IMR-90 (cell line): ENCODE data around the gene TFEB. TPM values are rescaled to one million over a fixed set of nuclear protein-coding genes. Genes with fewer than 3 reads are reported as not detected.

ENCODE experiments used
- ATAC-seq: fragments of 200-7000 bp; cut with Tn5 transposase; 2 replicates; pipeline ENCODE4 v1.9.1; 2020; ENCODE audit warnings: low read depth, mild to moderate bottlenecking, moderate library complexity
- BruUV-seq: library from RNA; stranded (reverse); fragments of 400-500 nt; replicated peaks from 2 replicates; lab custom pipeline; 2021; lab: Mats Ljungman, UMichigan
- CTCF ChIA-PET: fragments of 300-600 bp; formaldehyde crosslinking; extraction: SDS; loops from one replicate; lab custom pipeline; 2021; ENCODE audit warnings: antibody characterized with exemption; lab: Yijun Ruan, JAX
- POLR2A ChIA-PET: fragments of 300-600 bp; sonication (Branson Sonifier 250); formaldehyde crosslinking; loops from one replicate; lab custom pipeline; 2022; ENCODE audit warnings: antibody characterized with exemption; ENCODE audit not compliant: unreplicated experiment; lab: Charles Lee
- DNase-seq: peaks from one replicate; pipeline ENCODE4 v3.0.0; 2013
- H2AFZ ChIP-seq: replicated peaks from 2 replicates; pipeline ENCODE3; 2013; ENCODE audit warnings: low read length, mild to moderate bottlenecking; ENCODE audit not compliant: poor library complexity
- H2AK5ac ChIP-seq: 2 replicates; pipeline ENCODE4 v1.6.1; 2013; ENCODE audit warnings: low read depth, low read length, inconsistent platforms
- H2AK9ac ChIP-seq: replicated peaks from 2 replicates; pipeline ENCODE3; 2013; ENCODE audit warnings: mild to moderate bottlenecking, low read depth, low read length, moderate library complexity; ENCODE audit not compliant: poor library complexity
- H2BK120ac ChIP-seq: 2 replicates; pipeline ENCODE4 v1.6.1; 2013; ENCODE audit warnings: low read depth, low read length, inconsistent platforms
- H2BK15ac ChIP-seq: 3 replicates; pipeline ENCODE4 v1.6.1; 2013; ENCODE audit warnings: low read depth, low read length, inconsistent platforms
- H2BK20ac ChIP-seq: 2 replicates; pipeline ENCODE4 v1.6.1; 2013; ENCODE audit warnings: low read depth, mild to moderate bottlenecking, inconsistent platforms, low read length, moderate library complexity
- H2BK5ac ChIP-seq: 2 replicates; pipeline ENCODE4 v1.6.1; 2013; ENCODE audit warnings: mild to moderate bottlenecking, low read depth, low read length, inconsistent platforms; ENCODE audit not compliant: poor library complexity, severe bottlenecking
- H3K14ac ChIP-seq: replicated peaks from 2 replicates; pipeline ENCODE4 v1.6.1; 2013; ENCODE audit warnings: low read depth, low read length, inconsistent platforms
- H3K18ac ChIP-seq: 2 replicates; pipeline ENCODE4 v1.6.1; 2013; ENCODE audit warnings: low read depth, low read length, control low read depth
- H3K23ac ChIP-seq: 2 replicates; pipeline ENCODE4 v1.6.1; 2013; ENCODE audit warnings: low read depth, low read length, inconsistent platforms
- H3K27ac ChIP-seq: 2 replicates; pipeline ENCODE4 v1.5.1; 2013; ENCODE audit warnings: mild to moderate bottlenecking, control low read depth, low read length; ENCODE audit not compliant: insufficient read depth
- H3K27me3 ChIP-seq: 2 replicates; pipeline ENCODE4 v1.6.1; 2013; ENCODE audit warnings: low read length; ENCODE audit not compliant: control insufficient read depth, insufficient read depth
- H3K36me3 ChIP-seq: 2 replicates; pipeline ENCODE4 v1.6.1; 2013; ENCODE audit warnings: low read length, mixed read lengths; ENCODE audit not compliant: control insufficient read depth, insufficient read depth
- H3K4ac ChIP-seq: 2 replicates; pipeline ENCODE4 v1.6.1; 2013; ENCODE audit warnings: low read depth, low read length, inconsistent platforms
- H3K4me1 ChIP-seq: 2 replicates; pipeline ENCODE4 v1.6.1; 2013; ENCODE audit warnings: low read length, mixed read lengths; ENCODE audit not compliant: control insufficient read depth, insufficient read depth
- H3K4me2 ChIP-seq: 2 replicates; pipeline ENCODE4 v1.6.1; 2013; ENCODE audit warnings: low read depth, mild to moderate bottlenecking, control low read depth, low read length, moderate library complexity
- H3K4me3 ChIP-seq: 2 replicates; pipeline ENCODE4 v1.5.1; 2013; ENCODE audit warnings: low read depth, mild to moderate bottlenecking, control low read depth, low read length, moderate library complexity; ENCODE audit not compliant: insufficient read depth
- H3K56ac ChIP-seq: 2 replicates; pipeline ENCODE4 v1.6.1; 2013; ENCODE audit warnings: low read length, inconsistent platforms; ENCODE audit not compliant: insufficient read depth; ENCODE audit errors: extremely low read depth
- H3K79me1 ChIP-seq, 2 experiments: 2 replicates each; pipeline ENCODE4 v1.6.1; 2013; ENCODE audit warnings: low read length in 2 of 2, inconsistent platforms in 1 of 2, low read depth in 1 of 2
- H3K9ac ChIP-seq: 2 replicates; pipeline ENCODE4 v1.6.1; 2013; ENCODE audit warnings: low read depth, low read length, control low read depth
- H3K9me1 ChIP-seq: 2 replicates; pipeline ENCODE4 v1.6.1; 2013; ENCODE audit warnings: low read length, inconsistent platforms; ENCODE audit not compliant: insufficient read depth
- H3K9me3 ChIP-seq: 2 replicates; pipeline ENCODE4 v1.6.1; 2013; ENCODE audit warnings: low read length; ENCODE audit not compliant: control insufficient read depth, insufficient read depth
- H4K20me1 ChIP-seq: 2 replicates; pipeline ENCODE4 v1.6.1; 2013; ENCODE audit warnings: low read length, inconsistent platforms; ENCODE audit not compliant: insufficient read depth
- H4K5ac ChIP-seq: 2 replicates; pipeline ENCODE4 v1.6.1; 2013; ENCODE audit warnings: mild to moderate bottlenecking, low read depth, low read length, control low read depth
- H4K8ac ChIP-seq, 2 experiments: 2 replicates each; pipeline ENCODE4 v1.6.1; 2013; ENCODE audit warnings: low read depth in 2 of 2, low read length in 2 of 2, control low read depth in 1 of 2, inconsistent platforms in 1 of 2
- H4K91ac ChIP-seq: 2 replicates; pipeline ENCODE4 v1.6.1; 2013; ENCODE audit warnings: low read depth, low read length, inconsistent platforms; ENCODE audit not compliant: insufficient read depth
- BHLHE40 ChIP-seq: fragments of 150-350 bp; IDR thresholded peaks from 2 replicates; pipeline ENCODE4 v1.6.1; 2016; ENCODE audit warnings: mild to moderate bottlenecking, low read depth, low read length
- CEBPB ChIP-seq: IDR thresholded peaks from 2 replicates; pipeline ENCODE4 v1.6.1; 2012; ENCODE audit warnings: low read depth, low read length, improper control_type of control experiment
- CHD1 ChIP-seq: IDR thresholded peaks from 2 replicates; pipeline ENCODE4 v1.6.1; 2012; ENCODE audit warnings: low read depth, low read length, improper control_type of control experiment
- FOS ChIP-seq: fragments of 150-350 bp; IDR thresholded peaks from 2 replicates; pipeline ENCODE4 v1.6.1; 2016; ENCODE audit warnings: low read depth, low read length
- MAFK ChIP-seq: IDR thresholded peaks from 2 replicates; pipeline ENCODE4 v1.6.1; 2012; ENCODE audit warnings: low read depth, low read length, improper control_type of control experiment
- RAD21 ChIP-seq: IDR thresholded peaks from 2 replicates; pipeline ENCODE4 v1.6.1; 2012; ENCODE audit warnings: low read length, improper control_type of control experiment
- RFX5 ChIP-seq: IDR thresholded peaks from 2 replicates; pipeline ENCODE4 v1.8.0; 2012; ENCODE audit warnings: low read depth, mild to moderate bottlenecking, low read length, moderate library complexity
- WGBS, 2 experiments: methylation state at CpG; one replicate each; pipeline versions ENCODE4 v1.1.5 to v1.1.7; 2013; ENCODE audit warnings: missing lambda C conversion rate in 2 of 2; ENCODE audit not compliant: insufficient read length in 1 of 2; ENCODE audit errors: extremely low coverage in 2 of 2; 5-methylcytosine and 5-hydroxymethylcytosine counted together
- dilution Hi-C: fragments of 300-500 bp; cut with HindIII; formaldehyde crosslinking; loops from one replicate; pipeline ENCODE4 v1.14.3; 2018; ENCODE audit warnings: low sequenced_read_pairs; ENCODE audit not compliant: unreplicated experiment
- in situ Hi-C: fragments of 300-500 bp; cut with MboI; formaldehyde crosslinking; loops from 3 replicates; pipeline ENCODE4 v1.14.3; 2019; ENCODE audit warnings: low sequenced_read_pairs, inconsistent platforms, mixed read lengths
- intact Hi-C: fragments of 100-400 bp; cut with micrococcal nuclease; formaldehyde crosslinking; loops from 2 replicates; pipeline ENCODE4 v1.10.0; 2022
- polyA plus RNA-seq, 3 experiments: library from polyadenylated mRNA; depleted of rRNA; stranded (reverse); fragments of >200 nt; gene quantifications; 2 replicates each; pipeline ENCODE4 v1.2.3, GENCODE V29; 2012; ENCODE audit warnings: low replicate concordance in 1 of 3
- total RNA-seq: library from RNA; depleted of rRNA; stranded (reverse); fragments of >200 nt; gene quantifications from 2 replicates; pipeline ENCODE4 v1.2.3, GENCODE V29; 2012
- TF ChIP-seq, protein P1 (sequence below): conservative IDR thresholded peaks from 2 replicates; pipeline ENCODE4 v1.5.1; 2012; ENCODE audit warnings: mild to moderate bottlenecking, low read depth, low read length, improper control_type of control experiment

The TFEB gene
- total and polyA plus RNA-seq, 2 of the 4 experiments (the other 2 are of a cell fraction), result 4.5 to 4.9 TPM

DNA sequence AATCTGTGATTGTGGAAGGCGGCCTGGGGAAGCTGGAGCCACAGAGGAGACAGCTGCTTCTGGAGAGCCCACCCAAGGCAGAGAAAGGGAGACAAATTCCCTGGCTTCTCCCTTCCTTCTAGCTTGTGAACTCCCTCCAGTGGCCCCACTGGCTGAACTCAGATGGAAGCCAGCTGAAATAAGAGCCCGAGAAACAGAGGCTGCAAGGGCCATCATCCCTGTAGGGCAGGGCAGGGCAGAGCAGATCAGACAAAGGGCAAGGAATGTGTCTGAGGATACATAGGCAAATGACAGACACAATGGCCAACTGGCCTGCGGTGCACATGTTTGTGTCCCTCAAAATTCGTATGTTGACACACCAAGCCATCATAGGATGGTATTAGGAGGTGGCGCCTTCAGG lies 71.8 kb downstream of the TFEB start:
- H3K56ac ChIP-seq, result no peak overlapping the region
- no TSS peak for BruUV-seq

More for the DNA sequence above, 71.8 kb downstream of the TFEB start:
- Histone ChIP-seq H3K27ac (no peak overlapping the region), H2AK9ac (no peak overlapping the region), H3K4me3 (no peak overlapping the region), H3K4me1 (no peaks in the 10 kb centered on the region), H2BK20ac (no peak overlapping the region), H2BK120ac (no peak overlapping the region), H2BK15ac (no peak overlapping the region), H3K18ac (no peak overlapping the region), H2AFZ (no peak overlapping the region), H3K23ac (no peak overlapping the region), H4K91ac (no peak overlapping the region), H4K5ac (no peak overlapping the region), H3K14ac (no peak overlapping the region), H2AK5ac (no peak overlapping the region), H3K4me2 (no peak overlapping the region), H3K36me3 (no peaks in the 10 kb centered on the region), H3K27me3 (peaks cover 40% of the 10 kb centered on the region), H4K20me1 (no peaks in the 10 kb centered on the region), H4K8ac (no peak overlapping the region), H3K79me1 (no peaks in the 10 kb centered on the region), H2BK5ac (no peak overlapping the region), H3K4ac (no peak overlapping the region), H3K9me3 (no peaks in the 10 kb centered on the region), H3K9me1 (no peaks in the 10 kb centered on the region), H3K9ac (no peak overlapping the region)
- in situ Hi-C loops (no loop called here), intact Hi-C loops (no loop called here), dilution Hi-C loops (no loop called here)
- no peak for DNase-seq
- 33% methylated on average over 3 of the region's 5 CpGs; no CpG with 5 or more reads in 1 of the 2 experiments for WGBS, 2 experiments
- no peak for TF ChIP-seq FOS
- no peak for TF ChIP-seq MAFK
- TF ChIP-seq RAD21, result no peak
- TF ChIP-seq CHD1, result no peak
- TF ChIP-seq, protein P1, sequence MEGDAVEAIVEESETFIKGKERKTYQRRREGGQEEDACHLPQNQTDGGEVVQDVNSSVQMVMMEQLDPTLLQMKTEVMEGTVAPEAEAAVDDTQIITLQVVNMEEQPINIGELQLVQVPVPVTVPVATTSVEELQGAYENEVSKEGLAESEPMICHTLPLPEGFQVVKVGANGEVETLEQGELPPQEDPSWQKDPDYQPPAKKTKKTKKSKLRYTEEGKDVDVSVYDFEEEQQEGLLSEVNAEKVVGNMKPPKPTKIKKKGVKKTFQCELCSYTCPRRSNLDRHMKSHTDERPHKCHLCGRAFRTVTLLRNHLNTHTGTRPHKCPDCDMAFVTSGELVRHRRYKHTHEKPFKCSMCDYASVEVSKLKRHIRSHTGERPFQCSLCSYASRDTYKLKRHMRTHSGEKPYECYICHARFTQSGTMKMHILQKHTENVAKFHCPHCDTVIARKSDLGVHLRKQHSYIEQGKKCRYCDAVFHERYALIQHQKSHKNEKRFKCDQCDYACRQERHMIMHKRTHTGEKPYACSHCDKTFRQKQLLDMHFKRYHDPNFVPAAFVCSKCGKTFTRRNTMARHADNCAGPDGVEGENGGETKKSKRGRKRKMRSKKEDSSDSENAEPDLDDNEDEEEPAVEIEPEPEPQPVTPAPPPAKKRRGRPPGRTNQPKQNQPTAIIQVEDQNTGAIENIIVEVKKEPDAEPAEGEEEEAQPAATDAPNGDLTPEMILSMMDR, result no peak
- TF ChIP-seq BHLHE40, result no peak
- no peak for TF ChIP-seq RFX5
- no peak for TF ChIP-seq CEBPB
- ChIA-PET CTCF (no interaction called here), POLR2A (no interaction called here)
- ATAC-seq, result no peak
